Activated CD8-positive, alpha-beta memory T cell treated with anti-CD3 and anti-CD28 coated beads for 1 hour (primary cell): ENCODE measurements around the gene TRIAP1.

Experiments
- DNase-seq, 2 donors: peaks; one replicate each; pipeline ENCODE4 v3.0.0-alpha.2; 2020; ENCODE audit warnings: low read depth in 1 of 2; ENCODE audit errors: extremely low read depth in 1 of 2

TRIAP1 gene

DNA sequence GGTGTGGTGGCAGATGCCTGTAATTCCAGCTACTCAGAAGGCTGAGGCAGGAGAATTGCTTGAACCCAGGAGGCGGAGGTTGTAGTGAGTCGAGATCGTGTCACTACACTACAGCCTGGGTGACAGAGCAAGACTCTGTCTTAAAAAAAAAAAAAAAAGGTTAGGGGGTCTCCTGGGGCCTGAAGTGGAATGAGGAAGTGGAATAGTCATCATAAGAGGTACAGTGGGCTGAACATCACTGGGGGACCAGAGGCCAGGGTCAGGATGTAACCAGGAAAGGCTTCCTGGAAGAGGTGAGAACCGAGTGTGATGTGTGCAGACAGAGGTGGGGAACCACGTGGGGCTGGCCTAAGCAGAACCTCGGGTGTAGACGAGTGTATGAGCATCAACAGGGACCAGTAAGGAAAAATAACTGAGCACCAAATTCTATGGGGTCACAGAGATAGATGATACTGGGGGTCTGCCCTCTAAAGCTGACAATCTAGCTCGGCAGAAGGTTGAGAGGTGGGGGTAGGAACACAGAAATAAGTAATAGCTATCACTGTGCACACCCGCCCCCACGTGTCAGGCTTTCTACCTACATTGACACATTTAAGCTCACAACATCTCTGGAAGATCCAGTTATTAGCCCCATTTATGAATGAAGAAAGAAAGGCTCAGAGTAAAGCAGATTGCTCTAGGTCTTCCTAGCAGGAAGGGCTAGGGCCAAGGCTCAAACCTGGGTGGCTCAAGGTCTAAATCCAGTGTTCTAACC is 13.2 kb downstream of the TRIAP1 start:
- no peak for DNase-seq

DNA sequence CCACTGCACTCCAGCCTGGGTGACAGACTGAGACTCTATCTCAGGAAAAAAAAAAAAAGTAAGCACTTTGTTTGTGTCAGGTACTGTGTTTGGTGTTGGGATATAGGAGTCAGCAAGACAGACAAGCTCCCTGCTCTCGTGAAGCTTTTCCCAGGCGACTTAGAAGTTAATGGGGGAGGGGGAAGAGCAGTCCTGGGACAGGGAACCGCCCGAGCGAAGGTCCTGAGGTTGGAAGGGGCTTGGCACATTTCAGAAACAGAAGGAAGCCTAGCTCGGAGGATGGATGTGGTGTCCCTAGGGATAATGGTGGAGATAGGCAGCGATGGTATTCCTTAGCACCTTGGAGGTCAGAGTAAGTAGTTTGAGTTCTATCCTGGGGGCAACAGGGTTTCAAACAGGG is 16.8 kb downstream of the TRIAP1 start:
- DNase-seq, result no peak

DNA sequence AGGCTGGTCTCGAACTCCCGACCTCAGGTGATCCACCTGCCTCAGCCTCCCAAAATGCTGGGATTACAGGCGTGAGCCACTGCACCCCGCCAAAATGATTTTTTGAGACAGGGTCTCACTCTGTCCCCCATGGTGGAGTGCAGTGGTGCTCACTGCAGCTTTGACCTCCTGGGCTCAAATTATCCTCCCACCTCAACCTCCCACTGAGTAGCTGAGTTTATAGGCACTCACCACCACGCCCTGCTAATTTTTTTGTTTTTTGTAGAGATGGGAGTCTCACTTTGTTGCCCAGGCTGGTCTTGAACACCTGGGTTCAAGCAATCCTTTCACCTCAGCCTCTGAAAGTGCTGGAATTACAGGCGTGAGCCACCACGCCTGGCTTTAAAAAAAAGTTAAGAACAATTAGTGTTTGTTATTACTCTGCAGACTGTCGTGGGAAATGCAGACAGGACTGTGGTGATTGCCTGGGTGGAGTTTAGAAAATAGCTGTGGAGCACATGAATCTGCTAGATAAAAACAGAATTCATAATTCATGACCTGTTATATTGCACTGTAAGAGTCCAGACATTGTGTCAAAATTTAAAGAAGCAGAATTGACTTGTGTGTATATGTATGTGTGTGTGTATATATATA is 17.5 kb downstream of the TRIAP1 start:
- no peak for DNase-seq

DNA sequence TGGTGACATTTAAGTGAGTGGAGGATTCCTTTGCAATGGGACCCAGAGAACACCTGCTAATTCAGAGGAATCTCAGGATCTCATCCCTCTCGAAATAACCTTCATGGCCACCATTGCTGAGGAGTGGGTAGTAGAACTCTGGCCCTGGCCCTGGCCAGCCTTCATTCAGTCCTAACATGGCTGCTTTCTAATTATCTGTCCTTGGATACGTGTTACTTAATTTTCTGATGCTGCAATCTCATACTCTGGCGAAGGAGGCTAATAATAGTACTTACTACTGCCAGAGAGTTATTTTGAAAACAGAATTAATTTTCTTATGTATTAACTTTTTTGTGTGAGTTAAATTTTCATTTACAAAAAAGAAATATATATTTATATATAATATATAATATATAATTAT is 20.4 kb downstream of the TRIAP1 start:
- no peak for DNase-seq

DNA sequence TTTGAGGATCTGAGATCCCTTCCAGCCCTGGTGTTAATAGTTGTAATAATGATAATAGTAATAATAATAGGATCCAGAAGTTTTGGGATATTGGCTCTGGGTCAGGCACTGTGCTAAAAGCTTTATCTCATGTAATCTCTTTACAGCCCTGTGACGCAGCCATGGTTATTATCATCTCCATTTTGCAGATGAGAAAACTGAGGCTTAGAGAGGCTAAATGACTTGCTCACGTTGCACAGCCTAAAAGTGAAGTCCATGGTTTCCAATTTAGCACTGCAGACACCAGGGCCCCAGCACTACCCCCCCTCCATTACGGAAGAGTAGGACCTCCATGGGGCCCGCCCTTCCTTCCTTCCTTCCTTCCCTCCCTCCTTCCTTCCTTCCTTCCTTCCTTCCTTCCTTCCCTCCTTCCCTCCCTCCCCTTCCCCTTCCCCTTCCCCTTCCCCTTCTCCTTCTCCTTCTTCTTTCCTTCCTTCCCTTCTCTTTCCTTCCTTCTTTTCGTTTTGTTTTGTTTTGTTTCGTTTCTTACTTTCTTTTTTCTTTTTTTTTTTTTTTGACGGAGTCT is 23.2 kb downstream of the TRIAP1 start:
- no peak for DNase-seq

DNA sequence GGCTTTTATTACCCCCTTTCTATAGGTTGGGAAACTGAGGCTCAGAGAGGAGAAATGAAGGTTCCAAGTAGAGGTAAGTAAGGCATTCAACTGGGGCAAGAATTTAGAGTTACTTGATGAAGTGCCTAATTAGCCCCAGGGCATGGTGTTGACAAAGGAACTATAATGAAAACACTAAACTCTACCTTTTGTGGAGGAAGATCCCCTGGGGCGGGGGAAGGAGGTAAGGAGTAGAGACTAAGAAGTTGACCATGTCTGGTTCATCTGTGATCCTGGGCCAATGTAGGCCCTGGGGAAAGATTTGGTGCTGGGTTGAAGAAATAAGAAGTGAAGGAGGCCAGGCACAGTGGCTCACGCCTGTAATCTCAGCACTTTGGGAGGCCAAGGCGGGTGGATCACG is 24.5 kb downstream of the TRIAP1 start:
- DNase-seq, result no peak

DNA sequence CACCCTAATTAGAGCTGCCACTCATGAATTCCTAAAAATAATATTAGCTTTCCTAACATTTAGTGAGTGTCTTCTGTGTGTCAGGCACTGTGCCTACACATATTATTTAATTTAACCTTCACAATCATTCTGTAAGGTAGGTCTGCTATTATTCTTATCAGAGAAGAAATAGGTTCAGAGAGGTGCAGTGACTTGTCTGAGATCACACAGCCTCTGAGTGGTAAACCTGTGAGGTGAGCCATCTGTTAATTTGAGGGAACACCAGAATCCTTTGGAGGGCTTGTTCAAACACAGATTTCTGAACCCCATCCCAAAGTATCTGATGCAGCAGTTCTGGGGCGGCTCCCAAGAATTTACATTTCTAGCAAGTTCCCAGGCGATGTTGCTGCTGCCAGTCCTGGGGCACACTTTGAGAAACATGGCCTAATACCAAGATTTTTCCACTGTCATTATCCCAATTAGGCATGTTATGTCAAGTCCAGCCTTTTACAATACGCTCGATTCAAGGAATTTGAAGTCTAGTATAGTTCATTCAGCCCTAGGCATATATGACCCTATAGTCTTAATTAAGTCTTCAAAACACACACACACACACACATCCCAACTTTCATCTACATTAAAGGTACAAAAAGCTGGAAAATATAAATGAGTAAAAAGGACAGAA is 28.1 kb downstream of the TRIAP1 start:
- DNase-seq, result no peak

DNA sequence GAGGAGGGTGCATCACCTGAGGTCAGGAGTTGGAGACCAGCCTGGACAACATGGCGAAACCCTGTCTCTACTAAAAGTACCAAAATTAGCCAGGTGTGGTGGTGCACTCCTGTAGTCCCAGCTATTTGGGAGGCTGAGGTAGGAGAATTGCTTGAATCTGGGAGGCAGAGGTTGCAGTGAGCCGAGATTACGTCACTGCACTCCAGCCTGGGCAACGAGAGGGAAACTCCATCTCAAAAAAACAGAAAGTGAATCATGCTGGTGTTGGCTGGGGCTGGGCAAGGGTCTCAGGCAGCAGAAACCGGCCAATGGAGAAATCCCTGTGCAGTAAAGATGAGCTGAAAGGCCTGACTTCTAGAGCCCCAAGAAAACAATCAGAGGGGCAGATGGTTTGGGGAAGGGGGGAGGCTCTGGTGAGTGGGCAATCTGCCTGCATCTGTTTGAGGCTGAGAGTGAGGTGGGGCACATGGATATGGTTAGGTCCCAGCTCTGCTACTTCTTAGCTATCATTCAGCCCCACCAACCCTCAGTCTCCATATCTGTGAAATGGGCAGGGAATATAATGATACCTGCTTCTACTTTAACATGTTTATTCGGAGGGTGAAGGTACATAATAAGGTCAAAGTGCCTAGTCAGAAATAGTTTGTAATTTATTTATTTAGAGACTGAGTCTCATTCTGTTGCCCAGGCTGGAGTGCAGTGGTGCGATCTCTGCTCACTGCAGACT is 29.5 kb downstream of the TRIAP1 start:
- no peak for DNase-seq

DNA sequence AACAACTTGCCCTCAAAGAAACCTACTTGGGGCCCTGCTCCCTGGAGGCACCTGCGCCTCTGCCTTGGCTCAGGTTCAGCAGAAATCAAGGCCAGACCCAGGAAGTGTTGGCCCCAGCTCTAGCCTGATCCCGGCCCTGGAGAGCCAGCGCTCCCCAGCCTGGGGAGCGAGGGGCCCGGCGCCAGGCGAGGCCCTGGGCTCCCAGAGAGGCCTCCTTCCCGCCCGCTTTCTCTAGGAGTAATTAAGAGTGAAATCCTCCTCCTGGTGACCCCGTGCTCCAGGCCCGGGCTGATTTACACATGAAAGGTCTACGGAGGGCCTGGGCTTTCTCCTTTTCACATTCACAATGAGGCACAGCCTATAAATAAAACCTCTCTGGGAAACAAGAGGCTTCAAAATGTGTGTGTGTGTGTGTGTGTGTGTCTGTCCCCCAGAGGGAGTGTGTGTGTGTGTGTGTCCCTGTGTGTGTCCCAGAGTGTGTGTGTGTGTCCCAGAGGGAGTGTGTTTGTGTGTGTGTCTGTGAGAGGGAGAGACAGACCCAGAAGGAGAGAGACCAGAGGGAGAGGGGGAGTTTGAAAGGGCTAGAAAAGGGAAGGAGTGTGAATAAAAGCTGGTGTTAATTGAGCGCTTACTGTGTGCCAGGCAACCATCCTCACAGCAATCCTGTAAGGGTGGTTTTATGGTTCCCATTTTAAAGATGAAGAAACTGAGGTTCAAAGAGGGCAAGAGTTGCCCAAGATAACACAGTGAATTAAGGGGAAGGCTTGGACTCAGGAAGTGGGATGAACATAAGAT is 32.1 kb downstream of the TRIAP1 start:
- no peak for DNase-seq

DNA sequence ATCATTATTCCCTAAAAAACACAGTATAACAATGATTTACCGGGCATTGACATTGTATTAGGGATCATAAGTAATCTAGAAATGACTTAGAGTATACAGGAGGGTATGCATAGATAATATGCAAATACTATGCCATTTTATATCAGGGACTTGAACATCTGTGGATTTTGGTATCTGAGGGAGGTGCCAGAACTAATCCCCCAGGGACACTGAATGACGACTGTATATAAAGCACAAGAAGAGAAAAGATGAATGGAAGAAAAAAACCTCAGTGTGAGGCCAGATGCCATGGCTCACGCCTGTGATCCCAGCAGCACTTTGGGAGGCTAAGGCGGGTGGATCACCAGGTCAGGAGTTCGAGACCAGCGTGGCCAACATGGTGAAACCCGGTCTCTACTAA is 33.8 kb downstream of the TRIAP1 start:
- DNase-seq, result no peak

DNA sequence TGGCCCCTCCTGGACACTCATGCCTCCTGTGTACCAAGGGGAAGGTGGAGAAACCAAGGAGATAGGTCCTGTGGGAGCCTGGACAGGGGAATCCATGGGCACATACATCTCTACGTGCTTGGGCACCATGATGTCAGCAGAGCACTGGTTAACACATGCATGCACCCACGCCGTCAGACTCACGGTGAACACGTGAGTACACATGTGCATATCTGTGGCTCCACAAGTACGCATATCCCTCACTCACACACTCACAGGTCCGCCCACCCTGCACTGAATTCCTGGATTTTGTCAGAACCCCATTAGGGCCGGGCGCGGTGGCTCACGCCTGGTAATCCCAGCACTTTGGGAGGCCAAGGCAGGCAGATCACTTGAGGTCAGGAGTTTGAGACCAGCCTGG is 37.4 kb downstream of the TRIAP1 start:
- DNase-seq, result no peak

DNA sequence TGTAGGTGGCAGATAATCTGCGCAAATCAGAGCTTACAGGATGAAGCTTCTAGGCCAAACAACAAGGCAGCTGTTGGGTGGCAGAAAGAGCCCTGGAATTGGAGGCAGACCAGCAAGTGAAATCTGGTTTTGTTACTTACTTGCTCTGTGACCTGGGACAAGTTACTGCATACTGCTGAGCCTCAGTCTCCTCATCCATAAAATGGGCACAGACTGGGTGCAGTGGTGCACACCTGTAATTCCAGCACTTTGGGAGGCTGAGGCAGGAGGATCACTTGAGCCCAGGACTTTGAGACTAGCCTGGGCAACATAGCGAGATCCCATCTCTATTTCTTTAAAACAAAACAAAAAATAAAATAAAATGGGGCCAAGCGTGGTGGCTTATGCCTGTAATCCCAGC is 39.6 kb downstream of the TRIAP1 start:
- no peak for DNase-seq

DNA sequence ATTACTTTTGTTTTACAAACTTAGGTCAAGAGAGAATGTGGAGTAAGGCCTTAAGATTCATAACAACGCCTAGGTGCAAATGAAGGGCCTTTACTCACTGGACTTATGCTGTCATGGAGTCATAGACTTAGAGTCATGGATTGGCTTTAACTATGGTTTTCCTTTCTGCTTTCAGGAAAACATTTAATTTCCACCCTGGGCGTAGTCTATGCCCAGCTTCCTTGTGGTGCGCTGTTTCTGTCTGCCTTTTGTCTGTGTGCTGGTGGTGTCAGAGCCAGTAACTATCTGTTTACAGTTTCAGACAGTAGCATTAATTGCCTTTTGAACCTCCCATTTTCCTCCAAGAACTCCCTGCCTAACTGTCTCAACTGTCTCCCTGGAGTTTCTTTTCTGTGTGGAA is 40.1 kb downstream of the TRIAP1 start:
- no peak for DNase-seq

DNA sequence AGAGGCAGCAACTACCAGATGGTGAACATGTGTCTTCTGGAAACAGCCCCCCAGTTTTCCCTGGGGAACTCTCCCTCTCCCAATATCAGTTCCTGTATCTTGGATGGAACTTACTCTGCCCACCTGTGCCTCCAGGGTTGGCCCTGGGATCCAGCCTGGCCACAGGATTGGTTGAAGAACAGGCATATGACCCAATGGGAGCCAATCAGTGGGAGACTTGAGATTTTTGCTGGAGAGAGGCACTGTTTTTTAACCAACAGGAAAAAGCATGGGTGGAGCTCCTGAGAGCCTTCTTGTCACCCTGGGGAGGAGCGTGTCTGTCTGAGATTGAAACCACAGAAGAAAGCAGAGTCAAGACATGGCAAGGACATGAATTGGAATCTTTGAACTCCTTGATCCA is 41.9 kb downstream of the TRIAP1 start:
- no peak for DNase-seq

DNA sequence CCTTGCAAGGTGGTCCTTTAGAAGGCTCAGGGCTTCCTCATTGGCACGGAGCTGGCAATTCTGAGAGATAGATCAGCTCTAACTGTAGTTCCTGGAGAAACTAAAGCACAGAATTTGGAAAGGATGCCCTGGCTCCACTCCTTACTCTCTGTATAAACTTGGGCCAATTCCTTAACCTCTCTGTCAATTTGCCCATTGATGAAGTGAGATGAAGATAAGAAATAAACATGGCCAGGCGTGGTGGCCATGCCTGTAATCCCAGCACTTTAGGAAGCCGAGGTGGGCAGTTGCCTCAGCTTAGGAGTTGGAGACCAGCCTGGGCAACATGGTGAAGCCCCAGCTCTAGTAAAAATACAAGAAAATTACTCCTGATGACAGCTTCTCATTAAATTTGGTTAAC is 42.3 kb downstream of the TRIAP1 start:
- no peak for DNase-seq

DNA sequence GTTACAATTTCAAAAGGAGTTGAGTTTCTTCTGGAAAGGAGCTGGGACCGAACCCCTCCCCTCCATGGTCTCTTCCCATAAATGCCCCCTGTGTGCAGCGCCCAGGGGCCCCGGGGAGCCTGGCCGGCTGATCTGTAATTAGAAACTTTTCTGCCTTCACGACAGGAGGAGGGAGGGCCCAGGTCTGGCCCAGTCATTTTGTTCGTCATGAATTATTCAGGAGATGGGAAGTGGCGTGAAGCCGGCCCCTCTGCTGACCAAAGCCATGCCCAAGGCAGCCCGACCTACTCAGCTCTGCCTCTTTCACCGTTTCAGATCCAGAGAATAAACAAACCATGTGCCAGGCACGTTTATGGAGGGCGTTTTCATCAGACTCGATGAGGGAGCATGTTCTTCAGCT is 44.0 kb downstream of the TRIAP1 start:
- DNase-seq, result no peak

DNA sequence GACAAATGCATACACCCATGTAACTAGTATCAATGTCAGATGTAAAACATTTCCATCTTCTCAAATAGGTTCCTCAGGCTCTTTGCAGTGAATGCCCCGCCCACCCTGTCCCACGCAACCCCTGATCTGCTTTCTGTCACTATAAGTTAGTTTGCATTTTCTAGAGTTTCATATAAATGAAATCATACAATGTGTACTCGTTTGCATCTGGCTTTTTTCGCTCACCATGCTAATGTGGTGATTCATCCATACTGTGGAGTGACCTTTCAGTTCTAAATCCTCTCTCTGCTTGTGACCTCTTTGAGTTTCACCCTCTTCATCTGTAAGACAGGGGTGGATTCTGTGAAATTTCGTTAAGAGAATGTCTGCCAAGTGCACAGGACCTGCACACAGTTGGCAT is 46.7 kb downstream of the TRIAP1 start:
- no peak for DNase-seq

DNA sequence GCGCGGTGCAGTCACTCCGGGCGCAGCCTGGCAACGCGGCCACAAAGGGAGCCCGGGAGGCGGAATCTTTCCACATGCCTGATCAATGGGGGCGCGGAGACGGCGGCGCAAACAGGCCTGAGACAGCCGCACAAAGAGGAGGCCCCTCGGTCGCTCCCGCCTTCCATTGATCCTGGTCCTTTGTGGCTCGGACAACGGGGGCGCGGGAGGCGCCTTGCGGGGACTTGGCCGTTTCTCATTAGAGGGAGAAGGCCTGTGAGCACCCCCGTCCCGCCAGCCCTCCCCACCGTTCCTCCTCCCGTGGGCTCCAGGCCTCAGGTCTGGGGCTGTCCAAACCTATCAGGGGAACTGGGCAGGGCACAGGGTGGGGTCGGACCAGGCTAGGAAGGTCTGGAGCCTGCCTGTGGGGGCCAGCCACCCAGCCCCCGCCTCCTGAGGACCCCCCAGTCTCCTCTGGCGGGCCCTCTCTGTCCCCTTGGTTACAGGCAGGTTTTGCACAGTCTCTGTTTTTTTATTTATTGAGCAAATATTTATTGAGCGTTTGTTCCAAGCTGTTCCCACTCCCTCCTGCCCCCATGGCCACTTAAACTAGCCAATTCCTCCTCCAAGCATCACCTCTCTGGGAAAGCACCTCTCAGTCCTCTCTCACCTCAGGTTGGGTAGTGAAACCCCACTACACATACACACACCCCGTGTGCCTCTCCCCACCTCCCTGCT is 48.2 kb downstream of the TRIAP1 start:
- DNase-seq, result no peak

DNA sequence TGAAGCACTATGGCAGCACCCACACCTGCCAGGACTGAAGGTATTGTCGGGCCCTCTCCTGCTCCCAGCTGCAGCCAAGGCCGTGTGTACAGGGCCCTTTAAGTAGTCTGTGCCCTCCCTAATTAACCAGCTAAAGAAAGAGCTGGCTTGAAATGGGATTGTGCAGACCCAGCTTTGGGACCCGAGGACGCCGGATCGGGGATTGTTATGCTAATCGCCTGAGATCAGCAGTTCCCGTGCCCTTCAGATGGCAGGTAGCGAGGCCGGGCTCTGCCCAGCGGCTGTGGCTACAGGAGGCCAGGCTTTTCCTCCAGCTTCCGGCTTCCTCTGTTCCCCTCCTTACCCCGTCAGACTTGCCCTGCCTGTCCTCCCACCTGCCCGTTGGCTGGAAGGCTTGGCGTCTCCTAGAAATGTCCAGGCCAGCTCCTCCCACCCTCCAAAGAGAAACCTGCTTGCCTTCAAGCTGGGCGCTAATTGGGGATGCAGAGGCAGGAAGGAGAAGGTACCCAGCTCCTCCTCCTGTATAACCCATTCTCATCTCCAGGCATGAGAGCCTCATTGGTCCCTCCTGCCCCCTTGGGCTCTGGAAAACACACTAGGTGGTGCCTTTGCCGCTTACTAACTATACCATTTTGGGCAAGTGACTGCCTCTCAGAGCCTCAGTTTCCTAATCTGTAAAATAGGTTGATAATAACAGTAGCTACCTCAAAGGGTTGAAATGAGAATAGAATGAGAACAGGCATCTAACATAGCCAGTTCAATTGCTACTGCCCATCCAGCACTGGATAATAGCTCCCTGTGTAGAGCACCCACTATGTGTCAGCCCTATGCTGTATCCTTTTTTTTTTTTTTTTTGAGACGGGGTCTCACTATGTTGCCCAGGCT is 51.5 kb downstream of the TRIAP1 start:
- no peak for DNase-seq
